SKM-1 (cell line): Measurements from ENCODE around the gene NMT1.

ENCODE experiments used
- DNase-seq: peaks from one replicate; lab custom pipeline; 2025; ENCODE audit not compliant: unreplicated experiment; lab: John Stamatoyannopoulos, UW

The NMT1 gene

GRCh38 chr17:45077643-45078042 is 16.5 kb downstream of the NMT1 start:
- peak; percentile 77 for DNase-seq

DNA sequence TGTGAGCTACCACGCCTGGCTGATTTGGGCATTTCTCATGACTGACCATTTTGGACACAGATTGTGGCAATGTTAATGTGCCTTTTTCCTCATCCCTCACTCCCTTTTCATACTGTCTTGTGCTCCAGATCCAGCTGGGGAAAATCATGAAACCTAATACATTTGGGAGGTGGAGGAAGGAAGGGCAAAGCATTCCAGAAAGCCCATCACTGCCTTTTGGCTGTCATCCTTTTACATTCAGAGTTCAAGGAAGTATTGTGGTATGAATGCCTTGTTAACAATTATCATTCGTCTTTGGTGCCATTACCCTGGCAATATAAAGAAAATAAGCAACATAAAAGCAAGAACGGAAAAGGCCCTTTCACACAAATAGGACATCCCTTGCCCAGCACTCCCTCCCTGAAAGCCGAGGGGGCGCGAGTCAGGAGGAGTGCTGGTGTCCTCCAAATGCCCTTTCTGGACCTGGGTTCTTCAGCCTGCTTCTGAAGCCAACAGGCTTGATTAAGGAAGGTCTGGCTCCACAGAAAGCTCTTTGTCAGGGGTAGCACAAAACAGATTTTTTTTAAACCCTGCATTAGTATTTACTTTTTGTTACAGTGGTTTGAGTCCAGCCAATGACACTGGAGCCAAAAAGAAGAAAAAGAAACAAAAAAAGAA is 20.1 kb downstream of the NMT1 start:
- DNase-seq: no peak

DNA sequence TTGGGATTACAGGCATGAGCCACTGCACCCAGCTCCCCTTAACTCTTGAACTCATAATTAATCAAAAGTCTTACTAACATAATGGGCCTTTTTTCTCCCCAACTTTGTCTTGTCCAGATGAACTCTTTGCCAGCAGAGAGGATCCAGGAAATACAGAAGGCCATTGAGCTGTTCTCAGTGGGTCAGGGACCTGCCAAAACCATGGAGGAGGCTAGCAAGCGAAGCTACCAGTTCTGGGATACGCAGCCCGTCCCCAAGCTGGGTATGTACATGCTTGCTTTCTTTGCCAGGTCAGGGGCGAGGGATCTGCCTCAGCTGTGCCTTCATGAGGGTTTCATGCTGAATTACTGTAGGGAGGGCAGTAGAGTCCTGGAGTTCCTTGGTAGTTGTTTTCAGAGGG is 25.3 kb downstream of the NMT1 start:
- no peak for DNase-seq

GRCh38 chr17:45086865-45087503 is 25.9 kb downstream of the NMT1 start:
- DNase-seq: no peak

GRCh38 chr17:45087504-45087975 is 26.4 kb downstream of the NMT1 start:
- DNase-seq: no peak

DNA sequence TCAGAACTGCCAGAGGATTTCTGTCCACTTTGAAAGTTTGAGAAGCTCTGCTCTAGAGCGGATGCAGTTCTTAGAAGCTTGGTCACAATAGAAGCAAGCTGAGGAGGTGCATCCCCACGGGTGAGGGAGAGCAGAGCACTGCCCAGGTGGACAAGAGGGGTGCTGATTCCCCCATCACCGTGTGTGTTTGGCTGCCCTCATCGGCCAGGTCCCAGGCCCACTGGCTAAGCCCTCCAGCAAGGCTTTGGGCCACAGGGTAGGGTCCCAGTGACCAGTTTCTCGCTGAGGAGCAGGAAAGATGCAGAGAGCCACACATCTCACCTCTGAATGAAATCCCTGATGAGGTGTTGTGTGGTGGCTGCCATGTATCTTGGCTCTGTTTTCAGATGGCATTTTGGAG is 26.9 kb downstream of the NMT1 start:
- DNase-seq: no peak

DNA sequence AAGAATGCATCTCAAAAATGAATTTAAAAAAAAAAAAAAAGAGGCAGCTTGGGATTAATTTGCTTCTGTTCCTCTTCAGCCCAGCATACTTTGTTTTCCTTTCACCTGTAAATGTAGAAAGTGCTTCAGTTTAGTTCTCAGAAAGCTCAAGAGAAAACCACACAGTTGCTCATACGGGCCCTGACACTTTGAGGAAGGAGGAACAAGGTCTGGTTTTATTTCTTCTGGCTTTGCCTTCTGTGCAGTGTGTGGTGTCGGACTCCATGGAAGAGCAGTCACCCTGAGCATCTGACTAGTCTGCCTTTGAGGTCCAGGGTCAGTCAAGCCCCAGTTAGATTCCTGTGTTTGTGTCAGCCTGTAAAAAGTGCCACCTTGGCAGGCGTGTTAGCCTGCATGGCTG is 27.6 kb downstream of the NMT1 start:
- no peak for DNase-seq

DNA sequence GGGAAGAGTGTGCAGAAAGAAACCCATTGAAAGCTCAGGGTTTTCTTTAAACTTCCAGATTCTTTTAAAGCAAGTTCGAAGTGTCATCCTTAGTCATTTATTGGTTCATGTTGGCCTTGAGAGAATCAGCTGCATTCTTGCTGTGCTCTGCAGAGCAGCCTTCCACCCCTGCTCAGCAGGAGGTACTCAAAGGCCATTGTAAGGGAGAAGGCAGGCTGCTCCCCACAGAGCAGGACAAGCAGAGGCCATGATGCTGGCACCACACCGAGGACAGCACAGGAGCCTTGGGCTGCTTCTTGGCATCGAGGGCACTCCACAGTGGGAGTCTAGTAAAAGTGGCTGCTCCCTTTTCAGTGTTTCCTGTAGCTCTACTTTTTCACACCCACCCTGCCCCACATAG is 29.6 kb downstream of the NMT1 start:
- DNase-seq: no peak

GRCh38 chr17:45091778-45092425 is 30.8 kb downstream of the NMT1 start:
- DNase-seq: no peak

GRCh38 chr17:45092911-45093430 is 31.9 kb downstream of the NMT1 start:
- DNase-seq: no peak

DNA sequence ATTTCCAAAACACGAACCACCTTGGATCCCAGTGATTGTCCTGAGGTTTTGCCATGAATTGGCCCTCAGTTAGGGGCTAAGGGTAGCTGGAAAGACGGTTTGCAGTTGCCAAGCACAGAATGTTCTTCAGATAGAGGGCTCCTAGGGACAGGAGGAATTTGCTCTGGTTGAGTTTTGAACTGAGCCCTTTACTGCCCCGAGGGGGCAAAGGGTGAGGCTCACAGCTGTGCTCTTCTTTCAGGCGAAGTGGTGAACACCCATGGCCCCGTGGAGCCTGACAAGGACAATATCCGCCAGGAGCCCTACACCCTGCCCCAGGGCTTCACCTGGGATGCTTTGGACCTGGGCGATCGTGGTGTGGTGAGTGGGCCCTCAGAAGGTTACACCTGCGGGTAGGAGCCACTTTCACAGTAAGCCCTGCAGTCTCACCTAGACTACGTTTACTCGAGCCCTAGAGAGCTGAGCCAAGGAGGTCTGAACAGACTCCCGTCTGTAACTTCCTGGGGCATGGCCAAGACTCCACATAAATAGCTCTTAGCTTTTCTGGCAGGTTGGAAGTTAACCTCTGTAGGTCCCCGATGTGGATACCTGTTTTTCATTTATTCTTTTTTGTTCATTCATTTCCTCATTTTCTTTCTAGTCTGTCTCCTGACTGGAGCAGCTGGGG is 32.5 kb downstream of the NMT1 start:
- DNase-seq: no peak

DNA sequence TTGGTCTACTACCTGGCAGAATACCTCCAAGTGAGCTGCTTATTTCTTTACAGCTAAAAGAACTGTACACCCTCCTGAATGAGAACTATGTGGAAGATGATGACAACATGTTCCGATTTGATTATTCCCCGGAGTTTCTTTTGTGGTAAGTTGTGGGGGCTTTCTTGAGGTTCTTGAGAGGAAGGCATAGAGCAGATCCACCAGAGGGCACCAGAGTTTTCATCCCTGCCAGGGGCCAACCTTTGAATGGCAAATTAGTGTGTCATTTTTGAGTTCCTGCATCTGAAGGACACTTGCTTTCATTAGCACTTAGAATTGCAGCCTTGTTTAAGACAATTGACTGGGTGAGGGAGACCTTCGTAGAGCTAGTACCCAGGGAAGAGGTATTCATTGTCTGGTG is 35.0 kb downstream of the NMT1 start:
- DNase-seq: no peak

- no peak for DNase-seq
Observed at GRCh38 chr17:45096926-45097325, 35.8 kb downstream of the NMT1 start.

DNA sequence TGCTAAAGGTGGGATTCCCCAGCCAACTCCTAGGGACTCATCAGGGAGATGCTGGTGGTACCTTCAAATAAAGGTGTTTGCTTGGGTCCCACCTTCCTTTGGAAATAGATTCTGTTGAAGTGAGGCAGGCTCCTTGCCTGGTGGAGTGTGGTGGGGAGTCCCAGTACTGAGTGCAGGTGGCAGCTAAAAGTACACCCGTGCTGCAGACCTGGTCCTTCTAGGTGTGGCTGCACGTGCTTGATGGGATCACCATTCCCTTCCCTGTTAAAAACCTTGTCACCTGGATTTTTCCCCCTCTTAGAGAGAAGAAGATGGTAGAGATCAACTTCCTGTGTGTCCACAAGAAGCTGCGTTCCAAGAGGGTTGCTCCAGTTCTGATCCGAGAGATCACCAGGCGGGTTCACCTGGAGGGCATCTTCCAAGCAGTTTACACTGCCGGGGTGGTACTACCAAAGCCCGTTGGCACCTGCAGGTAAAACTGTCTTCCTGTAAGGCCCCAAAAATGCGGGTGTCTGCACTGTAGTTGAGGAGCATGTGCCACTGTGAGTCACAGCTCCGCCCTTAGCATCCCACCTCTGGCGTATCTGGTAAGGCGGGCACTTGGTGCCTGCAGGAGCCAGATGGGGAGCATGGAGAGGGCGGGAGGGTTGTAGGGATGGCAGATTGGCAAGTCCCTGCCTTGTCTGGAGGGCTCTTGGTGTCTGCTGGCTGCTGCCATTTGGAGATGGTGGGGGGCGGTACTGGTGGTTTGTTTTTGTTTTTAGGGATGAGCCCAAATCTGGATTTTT is 37.2 kb downstream of the NMT1 start:
- no peak for DNase-seq

DNA sequence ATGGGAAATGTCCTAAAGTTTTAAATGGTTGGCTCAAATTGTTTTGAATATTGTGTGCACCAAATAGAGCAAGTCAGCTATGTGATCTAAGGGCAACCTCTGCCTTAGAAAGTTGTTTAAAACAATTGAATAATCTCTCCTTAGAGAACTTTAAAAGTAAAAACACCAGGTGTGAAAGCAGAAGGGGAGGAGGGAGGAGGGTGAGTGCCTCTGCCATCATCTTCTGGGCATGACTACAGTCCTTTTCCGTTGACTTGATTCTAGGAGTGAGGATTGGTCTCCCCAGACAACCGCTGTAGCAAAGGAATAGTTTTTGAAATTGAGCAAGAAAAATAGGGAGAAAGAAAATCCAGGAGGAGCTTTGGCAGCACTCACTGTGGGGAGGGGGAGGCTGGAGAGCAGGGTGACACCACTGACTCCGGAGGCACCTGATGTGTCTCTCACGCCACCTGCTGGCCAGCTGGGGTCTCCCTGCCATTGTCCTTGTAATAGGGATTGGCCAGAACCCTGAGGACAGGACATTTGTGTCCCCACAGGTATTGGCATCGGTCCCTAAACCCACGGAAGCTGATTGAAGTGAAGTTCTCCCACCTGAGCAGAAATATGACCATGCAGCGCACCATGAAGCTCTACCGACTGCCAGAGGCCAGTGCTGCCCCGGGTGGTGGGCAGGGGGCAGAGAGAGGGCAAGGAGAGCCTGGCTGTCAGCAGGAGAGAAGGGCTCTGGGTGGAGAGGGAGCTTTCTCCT is 37.9 kb downstream of the NMT1 start:
- no peak for DNase-seq

GRCh38 chr17:45101546-45101882 is 40.4 kb downstream of the NMT1 start:
- no peak for DNase-seq

- no peak for DNase-seq
Observed at GRCh38 chr17:45101883-45102811, 41.0 kb downstream of the NMT1 start.

- no peak for DNase-seq
Observed at GRCh38 chr17:45102856-45103255, 41.7 kb downstream of the NMT1 start.

DNA sequence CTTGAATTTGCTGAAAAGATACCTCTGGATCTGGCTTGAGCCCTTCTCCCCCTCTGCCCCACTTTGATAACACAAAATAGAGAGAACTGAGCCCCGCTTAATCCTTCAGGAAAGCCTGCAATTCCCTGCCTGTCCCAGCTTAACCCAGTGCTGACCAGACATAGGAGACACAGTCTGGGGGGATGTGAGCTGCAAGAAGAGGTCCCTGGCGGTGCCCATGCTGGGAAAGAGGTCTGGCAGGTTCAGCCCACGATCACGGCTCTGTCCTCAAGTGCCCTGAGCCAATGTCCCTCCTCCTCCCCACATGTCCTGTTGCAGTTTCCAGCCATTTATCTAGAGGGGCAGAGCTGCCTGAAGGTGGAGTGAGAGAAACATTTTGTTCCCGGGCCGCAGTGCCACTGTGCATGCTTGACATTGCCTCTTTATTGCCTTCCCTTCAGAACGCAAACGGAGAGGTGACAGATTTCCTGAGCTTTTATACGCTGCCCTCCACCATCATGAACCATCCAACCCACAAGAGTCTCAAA is 42.2 kb downstream of the NMT1 start:
- DNase-seq: no peak
